ENCODE results near the gene PRKAG3.
"Not testable (repeated sequence)": the region's sequence is repeated elsewhere in the genome, so short reads cannot be mapped to it uniquely, and the experiment has no call there.

GRCh38 chr2:218772759-218773158, 58.8 kb downstream of the PRKAG3 start:
- TF ChIP-seq CTCF, POLR2A, POLR2AphosphoS5 (IDR thresholded peaks at IDR 0.05): not testable (repeated sequence)
